ENCODE results near the gene SLC2A13. TPM values are rescaled to one million over a fixed set of nuclear protein-coding genes. Genes with fewer than 3 reads are reported as not detected.

SLC2A13 gene
- total and polyA plus RNA-seq, 10 donors: 1.1 to 17.1 (median 7.6) TPM

DNA sequence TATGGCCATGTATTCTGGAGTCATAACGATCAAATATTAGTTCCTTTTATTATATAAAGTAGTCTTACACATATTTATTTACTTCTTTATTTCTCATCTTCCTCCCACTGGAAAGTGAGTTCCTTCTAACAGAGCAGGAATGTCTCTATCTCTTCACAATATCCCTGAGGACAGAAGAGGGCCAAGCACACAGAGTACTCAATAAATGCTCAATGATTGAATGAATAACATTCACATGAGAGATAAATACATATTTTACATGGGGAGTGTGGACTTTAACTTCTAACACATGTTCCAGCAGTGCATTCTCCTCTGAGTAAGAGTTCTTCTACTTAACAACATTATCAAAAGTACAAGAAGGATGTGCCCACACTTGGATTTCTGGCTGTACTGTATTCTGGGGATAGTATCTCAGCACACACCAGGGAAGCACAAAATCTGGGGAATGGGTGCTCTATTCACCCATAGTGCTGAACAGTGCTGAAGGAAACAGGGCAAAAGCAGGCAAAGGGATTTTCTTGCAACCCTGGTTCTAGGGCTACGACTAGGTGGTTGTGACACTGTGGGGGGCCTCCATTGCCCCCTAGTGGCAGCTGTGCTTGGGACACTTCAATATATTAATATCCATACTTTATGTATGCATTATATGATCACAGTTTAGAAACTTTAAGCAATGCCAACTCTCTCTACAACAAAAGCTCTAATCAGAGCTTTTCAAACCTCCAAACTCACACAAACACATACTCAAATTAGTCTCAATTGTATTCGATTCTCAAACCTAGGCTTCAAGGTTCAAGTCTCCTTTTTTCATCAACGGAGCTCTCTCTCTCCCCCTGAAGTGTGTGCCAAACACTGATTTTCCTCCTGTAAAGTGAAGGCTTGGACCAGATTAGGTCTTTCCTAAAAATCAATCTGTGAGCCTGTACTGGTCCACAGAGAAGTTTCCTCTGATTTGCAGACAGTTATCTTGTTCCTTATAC, 115.5 kb downstream of the SLC2A13 start:
- Histone ChIP-seq H3K36me3 (no peaks in the 10 kb centered on the region), H3K9me3 (no peaks in the 10 kb centered on the region), H3K27me3 (replicated peaks in 1 of 7) (no peaks in the 10 kb centered on the region), H3K4me3 (no peak overlapping the region), H3K27ac (no peak overlapping the region), H3K4me1 (no peaks in the 10 kb centered on the region)
- 46 to 68% (median 59%) methylated on average over 4 of the region's 4 CpGs for WGBS, 5 donors
- DNase-seq: peak; percentile 78
- TF ChIP-seq POLR2A (IDR thresholded peaks at IDR 0.05): no peak
- TF ChIP-seq, protein P1, sequence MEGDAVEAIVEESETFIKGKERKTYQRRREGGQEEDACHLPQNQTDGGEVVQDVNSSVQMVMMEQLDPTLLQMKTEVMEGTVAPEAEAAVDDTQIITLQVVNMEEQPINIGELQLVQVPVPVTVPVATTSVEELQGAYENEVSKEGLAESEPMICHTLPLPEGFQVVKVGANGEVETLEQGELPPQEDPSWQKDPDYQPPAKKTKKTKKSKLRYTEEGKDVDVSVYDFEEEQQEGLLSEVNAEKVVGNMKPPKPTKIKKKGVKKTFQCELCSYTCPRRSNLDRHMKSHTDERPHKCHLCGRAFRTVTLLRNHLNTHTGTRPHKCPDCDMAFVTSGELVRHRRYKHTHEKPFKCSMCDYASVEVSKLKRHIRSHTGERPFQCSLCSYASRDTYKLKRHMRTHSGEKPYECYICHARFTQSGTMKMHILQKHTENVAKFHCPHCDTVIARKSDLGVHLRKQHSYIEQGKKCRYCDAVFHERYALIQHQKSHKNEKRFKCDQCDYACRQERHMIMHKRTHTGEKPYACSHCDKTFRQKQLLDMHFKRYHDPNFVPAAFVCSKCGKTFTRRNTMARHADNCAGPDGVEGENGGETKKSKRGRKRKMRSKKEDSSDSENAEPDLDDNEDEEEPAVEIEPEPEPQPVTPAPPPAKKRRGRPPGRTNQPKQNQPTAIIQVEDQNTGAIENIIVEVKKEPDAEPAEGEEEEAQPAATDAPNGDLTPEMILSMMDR (IDR thresholded peaks at IDR 0.05 in 8 of 11, conservative IDR thresholded peaks at IDR 0.05 in 3 of 11): peak; percentile 26 to 84 (median 62)
- intact Hi-C loops (cut with DNase I; ENCODE audit: low total_unique reads): no loop called here

GRCh38 chr12:39989501-39989900, 116.4 kb downstream of the SLC2A13 start:
- Histone ChIP-seq H3K4me3 (no peak overlapping the region), H3K36me3 (no peaks in the 10 kb centered on the region), H3K9me3 (no peaks in the 10 kb centered on the region), H3K27ac (no peak overlapping the region), H3K27me3 (replicated peaks in 1 of 7) (no peaks in the 10 kb centered on the region), H3K4me1 (no peaks in the 10 kb centered on the region)
- TF ChIP-seq POLR2A (IDR thresholded peaks at IDR 0.05) (no peak), POLR2AphosphoS5 (IDR thresholded peaks at IDR 0.05) (no peak)
- TF ChIP-seq, protein P1 (IDR thresholded peaks at IDR 0.05 in 8 of 11, conservative IDR thresholded peaks at IDR 0.05 in 3 of 11): no peak
- DNase-seq: no peak
- intact Hi-C loops (cut with DNase I; ENCODE audit: low total_unique reads): no loop called here
- 85 to 100% (median 97%) methylated on average over 1 of the region's 1 CpG for WGBS, 5 donors

- no peak for DNase-seq
- intact Hi-C loops (cut with DNase I; ENCODE audit: low total_unique reads): no loop called here
- Histone ChIP-seq H3K4me1 (no peaks in the 10 kb centered on the region), H3K4me3 (no peak overlapping the region), H3K36me3 (no peaks in the 10 kb centered on the region), H3K27me3 (replicated peaks in 1 of 7) (no peaks in the 10 kb centered on the region), H3K27ac (no peak overlapping the region), H3K9me3 (no peaks in the 10 kb centered on the region)
- TF ChIP-seq POLR2A (IDR thresholded peaks at IDR 0.05): no peak
- TF ChIP-seq, protein P1 (IDR thresholded peaks at IDR 0.05 in 8 of 11, conservative IDR thresholded peaks at IDR 0.05 in 3 of 11): no peak
- TF ChIP-seq POLR2AphosphoS5 (IDR thresholded peaks at IDR 0.05): no peak
- 92 to 99% (median 96%) methylated on average over 2 of the region's 2 CpGs for WGBS, 5 donors
These were observed 117.3 kb downstream of the SLC2A13 start for GRCh38 chr12:39988574-39988973.

DNA sequence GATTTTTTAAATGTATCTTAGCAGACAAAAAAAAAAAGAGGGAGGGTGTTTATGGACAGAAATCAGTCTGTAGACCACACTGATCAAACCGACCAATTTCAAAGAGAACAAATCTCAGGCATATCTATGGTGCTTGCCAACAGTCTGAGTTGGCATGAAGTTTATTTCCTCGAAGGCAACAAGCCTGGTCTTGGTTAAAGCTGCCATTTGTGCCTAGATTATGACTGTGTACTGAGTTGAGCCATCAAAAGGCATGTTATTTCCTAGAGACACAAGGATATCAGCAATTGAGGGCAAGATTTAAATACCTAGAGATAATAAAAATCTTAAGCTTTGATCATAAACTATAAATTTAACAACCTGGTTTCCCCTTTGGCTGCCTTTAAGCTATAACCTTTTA, 119.2 kb downstream of the SLC2A13 start:
- 83 to 96% (median 90%) methylated on average over 2 of the region's 2 CpGs for WGBS, 5 donors
- Histone ChIP-seq H3K4me1 (no peaks in the 10 kb centered on the region), H3K4me3 (no peak overlapping the region), H3K9me3 (no peaks in the 10 kb centered on the region), H3K36me3 (no peaks in the 10 kb centered on the region), H3K27ac (no peak overlapping the region), H3K27me3 (replicated peaks in 1 of 7) (no peaks in the 10 kb centered on the region)
- TF ChIP-seq POLR2A (IDR thresholded peaks at IDR 0.05) (no peak), POLR2AphosphoS5 (IDR thresholded peaks at IDR 0.05) (no peak)
- TF ChIP-seq, protein P1 (IDR thresholded peaks at IDR 0.05 in 8 of 11, conservative IDR thresholded peaks at IDR 0.05 in 3 of 11): no peak
- no peak for DNase-seq
- intact Hi-C loops (cut with DNase I; ENCODE audit: low total_unique reads): no loop called here
